H9 (cell line): ENCODE data around the gene RNF181. TPM values are rescaled to one million over a fixed set of nuclear protein-coding genes. Genes with fewer than 3 reads are reported as not detected.
"Not testable (repeated sequence)": the region's sequence is repeated elsewhere in the genome, so short reads cannot be mapped to it uniquely, and the experiment has no call there.

Experiments
- DNase-seq: peaks from one replicate; pipeline ENCODE4 v3.0.0-alpha.2; 2017
- H2AFZ ChIP-seq: one replicate; pipeline ENCODE4 v1.6.1; 2013; ENCODE audit warnings: mild to moderate bottlenecking, low read length, control low read depth, moderate library complexity
- H2AK5ac ChIP-seq: 2 replicates; pipeline ENCODE4 v1.6.1; 2013; ENCODE audit warnings: low read length, control low read depth, mixed read lengths; ENCODE audit not compliant: insufficient read length
- H2BK120ac ChIP-seq: one replicate; pipeline ENCODE4 v1.6.1; 2013; ENCODE audit warnings: low read depth, mild to moderate bottlenecking, low read length, control low read depth, inconsistent platforms; ENCODE audit not compliant: poor library complexity, severe bottlenecking
- H2BK12ac ChIP-seq: 2 replicates; pipeline ENCODE4 v1.6.1; 2013; ENCODE audit warnings: low read length, control low read depth, mixed read lengths, low read depth; ENCODE audit not compliant: insufficient read length
- H2BK15ac ChIP-seq: 2 replicates; pipeline ENCODE4 v1.6.1; 2013; ENCODE audit warnings: low read depth, low read length, control low read depth
- H2BK20ac ChIP-seq: one replicate; pipeline ENCODE4 v1.6.1; 2013; ENCODE audit warnings: low read depth, mild to moderate bottlenecking, low read length, control low read depth, inconsistent platforms; ENCODE audit not compliant: poor library complexity, severe bottlenecking
- H2BK5ac ChIP-seq: 2 replicates; pipeline ENCODE4 v1.6.1; 2013; ENCODE audit warnings: low read length, control low read depth, mixed read lengths; ENCODE audit not compliant: insufficient read length
- H3K14ac ChIP-seq: 2 replicates; pipeline ENCODE4 v1.6.1; 2013; ENCODE audit warnings: low read length, control low read depth; ENCODE audit not compliant: insufficient read depth
- H3K18ac ChIP-seq: 2 replicates; pipeline ENCODE4 v1.6.1; 2013; ENCODE audit warnings: low read depth, mild to moderate bottlenecking, mixed read lengths, low read length, control low read depth; ENCODE audit not compliant: insufficient read length
- H3K23ac ChIP-seq: 2 replicates; pipeline ENCODE4 v1.6.1; 2013; ENCODE audit warnings: low read length, control low read depth, mixed read lengths, low read depth; ENCODE audit not compliant: insufficient read length
- H3K23me2 ChIP-seq: 2 replicates; pipeline ENCODE4 v1.6.1; 2013; ENCODE audit warnings: low read depth, mild to moderate bottlenecking, mixed read lengths, low read length, control low read depth; ENCODE audit not compliant: insufficient read length, poor library complexity, severe bottlenecking
- H3K27ac ChIP-seq: 2 replicates; pipeline ENCODE4 v1.5.1; 2013; ENCODE audit warnings: low read length, control low read depth, mixed read lengths, low read depth; ENCODE audit not compliant: insufficient read length
- H3K27me3 ChIP-seq: 2 replicates; pipeline ENCODE4 v1.6.1; 2013; ENCODE audit warnings: low read length, control low read depth, inconsistent platforms; ENCODE audit not compliant: insufficient read depth
- H3K4ac ChIP-seq: 2 replicates; pipeline ENCODE4 v1.6.1; 2013; ENCODE audit warnings: low read depth, mild to moderate bottlenecking, control low read depth, inconsistent platforms, low read length, moderate library complexity
- H3K4me1 ChIP-seq: 2 replicates; pipeline ENCODE4 v1.6.1; 2013; ENCODE audit warnings: low read length, control low read depth, inconsistent platforms; ENCODE audit not compliant: insufficient read depth
- H3K4me2 ChIP-seq: 2 replicates; pipeline ENCODE4 v1.6.1; 2013; ENCODE audit warnings: low read length, control low read depth, mixed read lengths; ENCODE audit not compliant: insufficient read length, insufficient read depth
- H3K56ac ChIP-seq: 2 replicates; pipeline ENCODE4 v1.6.1; 2013; ENCODE audit warnings: low read depth, mild to moderate bottlenecking, mixed read lengths, low read length, control low read depth; ENCODE audit not compliant: insufficient read length
- H3K79me1 ChIP-seq: 2 replicates; pipeline ENCODE4 v1.6.1; 2013; ENCODE audit warnings: low read depth, mild to moderate bottlenecking, moderate library complexity, low read length, control low read depth, inconsistent platforms; ENCODE audit not compliant: insufficient read depth, poor library complexity, severe bottlenecking
- H3K79me2 ChIP-seq: 2 replicates; pipeline ENCODE4 v1.6.1; 2013; ENCODE audit warnings: low read length, control low read depth, inconsistent platforms; ENCODE audit not compliant: insufficient read depth
- H3K9ac ChIP-seq: 2 replicates; pipeline ENCODE4 v1.6.1; 2013; ENCODE audit warnings: low read length, control low read depth, mixed read lengths; ENCODE audit not compliant: insufficient read length; ENCODE audit errors: extremely low read depth
- H3K9me3 ChIP-seq: one replicate; pipeline ENCODE4 v1.6.1; 2013; ENCODE audit warnings: low read depth, low read length, inconsistent platforms; ENCODE audit not compliant: control insufficient read depth
- H3T11ph ChIP-seq: one replicate; pipeline ENCODE4 v1.6.1; 2013; ENCODE audit warnings: mild to moderate bottlenecking, low read length, control low read depth, inconsistent platforms
- H4K20me1 ChIP-seq: one replicate; pipeline ENCODE4 v1.6.1; 2013; ENCODE audit not compliant: control insufficient read depth, insufficient read length, insufficient read depth
- H4K5ac ChIP-seq: 2 replicates; pipeline ENCODE4 v1.6.1; 2013; ENCODE audit warnings: low read depth, mild to moderate bottlenecking, mixed read lengths, low read length, control low read depth; ENCODE audit not compliant: insufficient read length
- H4K8ac ChIP-seq: replicated peaks from 2 replicates; pipeline ENCODE4 v1.6.1; 2013; ENCODE audit warnings: low read length, control low read depth, mixed read lengths, low read depth; ENCODE audit not compliant: insufficient read length
- H4K91ac ChIP-seq: 2 replicates; pipeline ENCODE4 v1.6.1; 2013; ENCODE audit warnings: low read depth, mild to moderate bottlenecking, moderate library complexity, mixed read lengths, low read length, control low read depth; ENCODE audit not compliant: insufficient read length
- H3K27ac Mint-ChIP-seq, 3 experiments: 2 replicates in 2 of 3; 3 replicates in 1 of 3; pipeline ENCODE4 v1.8.0; 2020 to 2021; ENCODE audit warnings: mixed read lengths in 3 of 3, mild to moderate bottlenecking in 1 of 3, moderate library complexity in 1 of 3
- H3K27me3 Mint-ChIP-seq: 2 replicates; pipeline ENCODE4 v1.8.0; 2021; ENCODE audit warnings: low read depth, mild to moderate bottlenecking, moderate library complexity, mixed read lengths
- H3K36me3 Mint-ChIP-seq, 3 experiments: 2 replicates in 2 of 3; 3 replicates in 1 of 3; pipeline ENCODE4 v1.8.0; 2020 to 2021; ENCODE audit warnings: low read depth in 3 of 3, mixed read lengths in 3 of 3; ENCODE audit not compliant: insufficient read depth in 1 of 3
- H3K4me1 Mint-ChIP-seq, 2 experiments: 2 replicates each; pipeline ENCODE4 v1.8.0; 2020; ENCODE audit warnings: mixed read lengths in 2 of 2
- H3K4me3 Mint-ChIP-seq, 2 experiments: 2 replicates in 1 of 2; 3 replicates in 1 of 2; pipeline ENCODE4 v1.8.0; 2020 to 2021; ENCODE audit warnings: mild to moderate bottlenecking in 2 of 2, mixed read lengths in 2 of 2, moderate library complexity in 1 of 2
- H3K9me3 Mint-ChIP-seq, 2 experiments: 2 replicates in 1 of 2; 3 replicates in 1 of 2; pipeline ENCODE4 v1.8.0; 2020; ENCODE audit warnings: mild to moderate bottlenecking in 2 of 2, mixed read lengths in 2 of 2, moderate library complexity in 1 of 2
- WGBS: extraction: QIAGEN DNeasy Blood & Tissue Kit; methylation state at CpG from one replicate; pipeline ENCODE4 v1.1.7; 2013; ENCODE audit warnings: missing lambda C conversion rate, low lambda C conversion rate, mixed read lengths; ENCODE audit not compliant: insufficient read length; ENCODE audit errors: extremely low coverage; 5-methylcytosine and 5-hydroxymethylcytosine counted together
- total RNA-seq: library from RNA; stranded (reverse); gene quantifications from 2 replicates; pipeline ENCODE4 v1.2.1, GENCODE V29; 2021
- TF ChIP-seq, protein P1 (sequence below): fragments of 200-600 bp; sonication (generic); conservative IDR thresholded peaks from 3 replicates; pipeline ENCODE4 v1.8.0; 2021; ENCODE audit warnings: antibody characterized with exemption, mild to moderate bottlenecking

The RNF181 gene
- total RNA-seq, 1 experiment from 2014 or later, result 122 TPM

DNA sequence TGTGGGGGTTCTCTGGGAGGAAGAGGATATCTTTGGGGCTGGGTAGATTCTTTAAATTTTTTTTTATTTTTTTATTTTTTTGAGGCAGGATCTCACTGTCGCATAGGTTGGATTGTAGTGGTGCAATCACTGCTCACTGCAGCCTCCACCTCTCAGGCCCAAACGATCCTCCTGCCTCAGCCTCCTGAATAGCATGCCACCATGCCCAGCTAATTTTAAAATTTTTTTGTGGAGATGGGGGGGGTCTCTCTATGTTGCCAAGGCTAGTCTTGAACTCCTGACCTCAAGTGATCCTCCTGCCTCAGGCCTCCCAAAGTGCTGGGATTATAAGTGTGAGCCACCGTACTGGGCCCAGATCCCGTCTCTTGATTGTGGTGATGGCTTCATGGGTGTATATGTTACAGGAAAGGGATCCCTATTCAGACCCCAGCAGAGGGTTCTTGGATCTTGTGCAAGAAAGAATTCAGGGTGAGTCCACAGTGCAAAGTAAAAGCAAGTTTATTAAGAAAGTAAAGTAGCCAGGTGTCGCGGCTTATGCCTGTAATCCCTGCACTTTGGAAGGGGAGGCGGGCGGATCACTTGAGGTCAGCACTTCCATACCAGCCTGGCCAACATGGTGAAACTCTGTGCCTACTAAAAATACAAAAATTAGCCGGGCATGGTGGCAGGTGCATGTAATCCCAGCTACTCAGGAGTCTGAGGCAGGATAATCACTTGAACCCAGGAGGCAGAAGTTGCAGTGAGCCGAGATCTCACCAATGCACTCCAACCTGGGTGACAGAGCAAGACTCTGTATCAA lies 18.4 kb downstream of the RNF181 start:
- no peaks in the 10 kb centered on the region; a peak in 1 of 5 replicates for H3K9me3 Mint-ChIP-seq
- Histone ChIP-seq H4K91ac (no peak overlapping the region), H4K5ac (no peak overlapping the region), H3K23me2 (peaks cover 5% of the 10 kb centered on the region), H2AFZ (no peak overlapping the region), H3K9me3 (no peaks in the 10 kb centered on the region), H3K79me2 (peaks cover 16% of the 10 kb centered on the region), H2BK20ac (no peak overlapping the region), H3T11ph (no peak overlapping the region), H3K56ac (no peak overlapping the region), H2BK120ac (no peak overlapping the region), H3K4me1 (no peaks in the 10 kb centered on the region; the same call in 1 of the 2 replicates), H3K18ac (no peak overlapping the region), H3K4me2 (no peak overlapping the region), H3K27me3 (no peaks in the 10 kb centered on the region), H2BK12ac (no peak overlapping the region), H4K20me1 (no peaks in the 10 kb centered on the region), H3K79me1 (peaks cover 10% of the 10 kb centered on the region), H3K4ac (no peak overlapping the region), H2BK5ac (no peak overlapping the region), H3K14ac (no peak overlapping the region), H3K27ac (no peak overlapping the region), H3K9ac (no peak overlapping the region), H2BK15ac (no peak overlapping the region), H2AK5ac (no peak overlapping the region), H3K23ac (no peak overlapping the region), H4K8ac (no peak overlapping the region)
- H3K4me1 Mint-ChIP-seq, result peaks cover 9 to 16% of the 10 kb centered on the region in 2 experiments; a peak in 3 of 4 replicates
- peaks cover 9 to 28% (median 16%) of the 10 kb centered on the region in 3 experiments; a peak in 6 of 7 replicates for H3K36me3 Mint-ChIP-seq
- peak overlapping the region in 1 of 2 experiments; percentile 59; a peak in 2 of 5 replicates for H3K4me3 Mint-ChIP-seq
- no CpG with 5 or more reads among the region's 10 CpGs for WGBS
- H3K27me3 Mint-ChIP-seq, result no peaks in the 10 kb centered on the region
- TF ChIP-seq, protein P1, sequence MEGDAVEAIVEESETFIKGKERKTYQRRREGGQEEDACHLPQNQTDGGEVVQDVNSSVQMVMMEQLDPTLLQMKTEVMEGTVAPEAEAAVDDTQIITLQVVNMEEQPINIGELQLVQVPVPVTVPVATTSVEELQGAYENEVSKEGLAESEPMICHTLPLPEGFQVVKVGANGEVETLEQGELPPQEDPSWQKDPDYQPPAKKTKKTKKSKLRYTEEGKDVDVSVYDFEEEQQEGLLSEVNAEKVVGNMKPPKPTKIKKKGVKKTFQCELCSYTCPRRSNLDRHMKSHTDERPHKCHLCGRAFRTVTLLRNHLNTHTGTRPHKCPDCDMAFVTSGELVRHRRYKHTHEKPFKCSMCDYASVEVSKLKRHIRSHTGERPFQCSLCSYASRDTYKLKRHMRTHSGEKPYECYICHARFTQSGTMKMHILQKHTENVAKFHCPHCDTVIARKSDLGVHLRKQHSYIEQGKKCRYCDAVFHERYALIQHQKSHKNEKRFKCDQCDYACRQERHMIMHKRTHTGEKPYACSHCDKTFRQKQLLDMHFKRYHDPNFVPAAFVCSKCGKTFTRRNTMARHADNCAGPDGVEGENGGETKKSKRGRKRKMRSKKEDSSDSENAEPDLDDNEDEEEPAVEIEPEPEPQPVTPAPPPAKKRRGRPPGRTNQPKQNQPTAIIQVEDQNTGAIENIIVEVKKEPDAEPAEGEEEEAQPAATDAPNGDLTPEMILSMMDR, result no peak
- no peak overlapping the region for H3K27ac Mint-ChIP-seq
- DNase-seq, result no peak

DNA sequence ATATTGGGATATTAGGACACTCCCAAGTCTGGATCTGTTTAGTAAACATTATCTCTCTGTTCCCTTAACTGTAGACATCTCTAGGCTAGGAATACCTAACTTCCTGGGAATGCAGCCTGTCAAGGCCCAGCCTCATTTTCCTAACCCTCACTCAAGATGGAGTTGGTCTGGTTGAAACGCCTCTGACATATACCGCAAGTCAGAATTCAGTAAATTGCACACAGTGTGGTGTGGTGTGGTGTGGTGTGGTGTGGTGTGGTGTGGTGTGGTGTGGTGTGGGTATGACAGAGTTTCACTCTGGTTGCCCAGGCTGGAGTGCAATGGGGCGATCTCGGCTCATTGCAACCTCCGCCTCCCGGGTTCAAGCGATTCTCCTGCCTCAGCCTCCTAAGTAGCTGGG lies 19.2 kb downstream of the RNF181 start:
- H3K56ac ChIP-seq, H3K9me3 ChIP-seq, H3K18ac ChIP-seq, H3K4me1 ChIP-seq, H3K23ac ChIP-seq, DNase-seq, H2BK15ac ChIP-seq, H2AFZ ChIP-seq, H2AK5ac ChIP-seq, H3T11ph ChIP-seq, H3K9me3 Mint-ChIP-seq, H3K14ac ChIP-seq, H3K4me2 ChIP-seq, H2BK12ac ChIP-seq, H2BK20ac ChIP-seq, H3K23me2 ChIP-seq, H2BK5ac ChIP-seq, H3K27ac ChIP-seq, H2BK120ac ChIP-seq, H3K9ac ChIP-seq, H3K27me3 ChIP-seq, H4K20me1 ChIP-seq, H3K4ac ChIP-seq, H4K8ac ChIP-seq, H3K27me3 Mint-ChIP-seq, H4K5ac ChIP-seq, H3K27ac Mint-ChIP-seq, H4K91ac ChIP-seq: not testable (repeated sequence)
- peaks cover 10 to 30% (median 14%) of the 10 kb centered on the region in 3 experiments; a peak in 6 of 7 replicates for H3K36me3 Mint-ChIP-seq
- H3K4me3 Mint-ChIP-seq, result peak overlapping the region in 1 of 2 experiments; percentile 35; a peak in 1 of 5 replicates
- no CpG with 5 or more reads among the region's 7 CpGs for WGBS
- Histone ChIP-seq H3K79me1 (peaks cover 13% of the 10 kb centered on the region), H3K79me2 (peaks cover 16% of the 10 kb centered on the region)
- peaks cover 9 to 16% of the 10 kb centered on the region in 2 experiments; a peak in 3 of 4 replicates for H3K4me1 Mint-ChIP-seq
